Activated naive CD4-positive, alpha-beta T cell treated with anti-CD3 and anti-CD28 coated beads, Interleukin-2, amount 50 U/mL, for 16 hours (primary cell): ENCODE results near the gene HSPA1A.
"Not testable (repeated sequence)": the region's sequence is repeated elsewhere in the genome, so short reads cannot be mapped to it uniquely, and the experiment has no call there.

ENCODE experiments used
- DNase-seq: peaks from one replicate; pipeline ENCODE4 v3.0.0-alpha.2; 2020

The HSPA1A gene

GRCh38 chr6:31781244-31782125, 33.9 kb upstream of the HSPA1A start:
- DNase-seq = no peak

DNA sequence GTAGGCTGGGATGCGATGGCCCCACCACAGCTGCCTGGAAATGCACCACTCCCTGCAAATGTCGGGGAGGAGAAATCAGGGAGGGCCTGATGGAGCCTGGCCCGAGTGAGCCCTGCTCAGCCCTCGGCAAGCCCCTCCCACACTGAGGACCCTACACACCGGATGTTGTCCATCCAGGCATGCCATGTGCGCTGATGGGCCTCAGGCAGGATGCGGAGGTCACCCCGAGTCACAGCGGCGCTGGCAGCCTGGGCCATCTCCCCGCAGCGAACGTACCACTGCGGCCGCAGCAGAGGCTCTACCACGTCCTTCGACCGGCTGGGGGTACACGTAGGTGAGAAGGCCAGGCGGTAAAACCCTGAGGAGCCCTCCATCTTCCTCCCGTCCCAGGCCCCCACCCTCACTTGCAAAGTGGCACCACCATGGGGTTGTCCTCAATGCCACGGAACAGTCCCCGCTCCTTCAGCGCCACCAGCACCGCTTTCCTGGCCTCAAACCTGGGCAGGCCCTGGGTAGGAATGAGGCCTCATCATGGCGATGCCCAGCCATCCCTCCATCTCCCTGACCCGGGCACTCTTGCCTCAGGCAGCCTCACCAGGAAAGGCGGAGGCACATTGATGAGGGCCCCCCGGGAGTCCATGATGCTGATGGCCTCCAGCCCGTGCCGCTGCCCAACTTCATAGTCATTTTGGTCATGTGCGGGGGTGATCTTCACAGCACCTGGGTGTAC, 33.1 kb upstream of the HSPA1A start:
- no peak for DNase-seq

DNA sequence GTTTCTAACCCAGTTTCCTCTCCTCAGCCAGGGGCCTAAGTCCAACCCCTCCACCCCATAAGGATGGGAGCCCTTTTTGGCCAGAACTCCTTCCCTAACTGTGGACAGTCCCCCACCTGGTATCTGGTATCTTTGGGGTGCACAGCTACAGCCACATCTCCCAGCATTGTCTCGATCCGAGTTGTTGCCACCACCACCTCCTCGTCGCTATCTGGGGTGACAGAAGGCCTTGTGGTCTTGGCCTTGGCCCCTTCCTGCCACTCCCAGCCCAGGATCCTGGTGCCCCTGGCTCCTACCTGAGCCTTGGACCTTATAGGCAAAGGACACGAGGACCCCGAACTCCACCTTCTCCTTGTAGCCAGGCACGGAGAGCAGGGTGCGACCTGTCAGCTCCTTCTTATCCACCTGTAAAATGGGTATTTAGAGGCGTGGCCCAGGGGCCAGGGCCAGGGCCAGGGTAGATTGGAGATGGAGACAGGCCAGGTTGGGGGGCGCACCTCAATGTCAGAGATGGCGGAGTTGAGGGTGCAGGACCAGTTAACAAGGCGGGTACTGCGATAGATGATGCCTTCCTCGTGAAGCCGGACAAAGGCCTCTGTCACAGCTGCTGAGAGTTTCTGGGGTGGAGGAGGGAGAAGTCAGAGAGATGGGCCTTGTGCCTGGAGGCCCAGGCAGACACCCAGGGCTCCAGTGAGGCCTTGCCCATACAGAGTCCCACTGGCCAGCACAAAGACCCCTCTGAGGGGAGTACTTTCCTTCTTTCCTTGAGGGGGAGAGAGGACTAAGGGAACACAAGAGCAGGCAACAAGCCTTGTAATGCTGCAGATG, 31.0 kb upstream of the HSPA1A start:
- no peak for DNase-seq

- DNase-seq = no peak
Measured at GRCh38 chr6:31785475-31785874, 29.9 kb upstream of the HSPA1A start.

DNA sequence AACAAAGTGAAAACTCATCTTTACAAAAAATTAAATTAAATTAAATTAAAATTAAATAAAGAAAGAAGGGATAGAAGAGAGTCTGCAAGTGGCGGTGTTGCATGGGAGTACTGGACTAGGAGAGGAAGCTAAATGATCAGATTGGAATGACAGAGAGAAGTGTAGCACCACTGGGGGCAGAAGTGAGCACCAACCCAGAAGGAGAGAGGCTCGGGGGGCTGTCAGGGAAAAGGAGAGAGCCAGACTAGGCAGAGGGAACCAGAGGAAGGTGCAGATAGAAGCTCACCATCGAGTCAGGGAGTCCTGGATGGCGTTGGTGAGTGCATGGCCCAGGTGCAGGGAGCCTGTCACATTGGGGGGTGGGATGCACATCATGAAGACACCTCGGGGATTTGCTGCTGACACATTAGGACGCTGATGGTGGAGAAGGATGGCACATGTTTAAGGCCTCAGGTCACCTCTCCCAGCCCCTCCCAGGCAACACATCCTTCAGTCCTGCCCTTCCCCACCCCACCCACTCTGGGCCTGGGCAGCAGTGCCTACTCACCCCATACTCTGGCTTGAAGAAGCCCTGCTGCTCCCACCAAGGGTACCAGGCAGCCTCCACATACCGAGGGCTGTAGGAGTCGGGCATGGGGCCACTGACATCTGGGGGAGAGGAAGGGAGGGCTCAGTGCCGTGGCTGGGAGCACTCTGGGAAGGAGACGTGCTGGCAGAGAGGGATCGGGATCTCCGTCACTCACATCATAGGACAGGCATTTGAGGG, 23.8 kb upstream of the HSPA1A start:
- peak; percentile 39 for DNase-seq

DNA sequence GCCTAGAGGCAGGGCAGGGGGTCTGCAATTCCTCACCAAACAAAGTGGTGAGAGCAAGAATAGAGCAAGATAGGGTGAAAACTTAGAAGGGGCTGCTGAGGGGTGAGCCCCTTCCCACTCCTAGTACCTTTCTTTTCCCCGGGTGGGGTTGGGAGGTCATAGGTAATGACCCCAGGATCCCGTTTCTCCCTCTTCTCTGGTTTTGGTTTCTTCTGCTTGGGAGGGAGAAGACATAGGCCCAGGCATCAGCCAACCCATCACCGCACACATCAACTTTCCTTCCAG, 23.3 kb upstream of the HSPA1A start:
- DNase-seq = no peak

DNA sequence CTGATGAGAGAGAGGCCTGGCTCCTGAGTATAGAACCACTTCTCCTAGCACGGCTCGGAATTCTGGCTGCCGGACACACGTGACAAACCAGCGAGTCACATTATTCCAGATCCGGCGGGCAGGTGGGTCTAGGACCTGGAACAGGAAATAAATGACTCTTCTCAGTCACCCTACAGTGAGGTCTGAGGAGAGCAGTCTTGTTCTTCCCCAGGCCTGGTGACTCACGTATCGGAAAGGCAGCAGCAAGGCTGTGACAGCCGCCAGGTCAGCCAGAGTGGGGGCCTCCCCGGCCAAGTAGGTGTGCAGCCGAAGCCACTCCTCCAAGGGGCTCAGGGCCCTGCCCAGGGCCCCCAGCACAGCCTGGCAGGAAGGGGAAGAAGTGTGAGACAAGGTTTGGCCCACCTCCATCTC, 22.6 kb upstream of the HSPA1A start:
- no peak for DNase-seq

GRCh38 chr6:31793927-31794245, 21.5 kb upstream of the HSPA1A start:
- DNase-seq = not testable (repeated sequence)

GRCh38 chr6:31794294-31794865, 21.0 kb upstream of the HSPA1A start:
- no peak for DNase-seq

DNA sequence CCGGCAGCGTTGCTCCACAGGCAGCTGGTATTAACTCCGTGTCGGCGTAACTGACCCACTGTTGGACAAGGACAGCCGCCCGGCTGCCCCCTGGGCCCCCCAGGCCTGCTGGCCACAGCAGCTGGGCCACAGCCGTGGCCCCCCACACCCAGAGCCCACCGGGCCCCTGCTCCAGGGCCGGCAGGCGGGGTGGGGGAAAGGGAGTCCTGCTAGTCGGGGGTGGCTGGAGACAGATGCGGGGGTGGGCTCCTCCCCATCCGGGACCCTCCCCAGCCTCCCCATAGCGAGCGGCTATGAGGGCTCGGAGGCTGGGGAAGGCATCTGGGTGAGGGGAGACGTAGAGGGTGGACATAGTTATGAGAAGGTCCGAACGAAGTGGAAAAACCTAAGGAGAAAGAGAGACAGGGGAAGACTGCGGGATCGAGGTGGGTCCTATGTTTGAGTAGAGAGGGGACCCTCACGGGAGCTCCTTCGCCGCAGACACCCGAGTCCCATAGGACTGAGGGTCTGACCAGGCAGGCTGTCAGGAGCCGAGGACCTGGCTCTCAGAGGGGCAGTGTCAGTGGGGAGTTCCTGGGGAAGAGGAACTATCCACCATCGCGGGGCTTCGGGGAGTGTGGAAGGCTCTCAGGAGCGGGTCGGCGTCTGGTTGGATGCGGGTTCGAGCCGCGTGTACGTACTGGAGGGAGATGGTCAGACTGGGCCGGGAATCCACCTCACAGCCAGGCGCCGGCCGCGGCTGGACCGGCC, 20.3 kb upstream of the HSPA1A start:
- peak; percentile 24 for DNase-seq

DNA sequence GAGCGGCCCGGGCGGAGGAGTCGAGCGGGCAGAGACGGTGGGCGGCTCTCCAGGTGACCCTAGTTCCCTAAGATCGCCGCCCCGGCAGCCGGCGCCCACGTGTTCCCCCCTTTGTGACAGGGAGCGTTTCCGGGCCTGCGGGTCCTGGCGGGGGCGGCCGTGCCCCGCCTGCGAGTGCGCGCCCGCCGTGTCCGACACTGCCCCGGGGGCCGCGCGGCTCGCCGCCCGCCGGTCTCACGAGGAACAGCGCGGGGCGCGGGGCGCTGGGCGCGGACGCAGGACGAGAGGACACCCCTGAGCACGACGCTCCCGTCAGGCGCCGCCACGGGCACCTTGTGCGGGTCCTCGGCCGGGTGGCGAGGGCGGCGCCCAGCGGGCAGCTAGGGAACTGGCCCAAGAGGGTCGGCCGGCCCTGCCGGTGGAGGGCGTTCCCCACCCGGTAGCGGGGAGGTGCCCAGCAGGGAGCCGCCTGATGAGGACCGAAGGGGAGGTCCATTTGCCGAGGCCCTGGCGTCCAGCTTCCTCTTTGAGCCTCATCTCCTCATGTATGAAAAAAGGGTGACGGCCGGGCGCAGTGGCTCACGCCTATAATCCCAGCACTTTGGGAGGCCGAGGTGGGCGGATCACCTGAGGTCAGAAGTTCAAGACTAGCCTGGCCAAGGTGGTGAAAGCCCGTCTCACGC, 19.6 kb upstream of the HSPA1A start, which contains the start of gene VARS1:
Gene VARS1 (minus strand): TSS at position 137 of the 683 bp plus-strand sequence. CDS start 535 bp downstream, outside the sequence.
- DNase-seq = peak; percentile 84

GRCh38 chr6:31796993-31797385, 18.4 kb upstream of the HSPA1A start:
- DNase-seq = no peak

DNA sequence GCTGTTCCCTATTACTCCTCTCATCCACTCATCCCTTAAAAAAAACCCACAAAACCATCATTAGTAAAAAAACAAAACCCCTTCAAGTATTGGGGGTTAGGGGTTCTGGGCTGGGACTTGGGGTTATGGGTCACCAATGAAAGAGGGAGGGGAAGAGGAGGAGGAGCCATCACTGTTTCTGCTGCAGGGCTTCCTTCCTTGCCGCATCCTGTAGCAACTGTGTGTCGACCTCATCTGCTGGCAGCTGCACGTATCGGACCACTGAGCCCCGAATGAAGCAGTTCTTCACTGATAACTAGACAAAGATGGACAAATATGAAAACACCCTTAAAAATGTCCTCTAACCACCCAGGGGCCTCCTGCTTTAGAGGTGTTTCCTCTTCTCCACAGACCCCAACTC, 17.8 kb upstream of the HSPA1A start:
- no peak for DNase-seq

GRCh38 chr6:31799781-31800180, 15.6 kb upstream of the HSPA1A start:
- no peak for DNase-seq

GRCh38 chr6:31801031-31801927, 14.1 kb upstream of the HSPA1A start:
- not testable (repeated sequence) for DNase-seq

DNA sequence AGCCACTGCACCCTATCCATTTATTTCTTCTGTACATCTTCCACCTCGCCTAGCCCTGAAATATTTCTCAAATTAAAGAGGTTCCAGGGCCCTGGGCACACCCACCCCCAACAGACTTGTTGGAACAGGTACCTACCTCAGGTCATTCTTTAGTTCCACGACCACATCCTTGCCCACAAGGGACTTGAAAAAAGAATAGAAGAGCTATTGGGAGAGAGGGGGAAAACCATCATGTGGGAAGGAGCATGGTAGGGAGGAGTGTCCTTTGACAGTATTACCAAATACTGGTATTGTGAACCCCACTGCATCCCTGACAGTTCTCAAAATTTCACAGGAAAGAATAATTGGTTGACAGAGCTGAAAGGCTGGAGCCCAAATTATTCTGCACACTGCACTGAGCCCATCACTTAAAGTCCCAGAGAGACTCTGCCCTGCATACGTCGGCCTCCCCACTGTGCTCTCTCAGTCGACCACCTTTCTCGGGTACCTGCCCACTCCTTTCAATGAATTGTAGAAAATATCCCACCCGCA, 9.3 kb upstream of the HSPA1A start:
- DNase-seq = no peak

DNA sequence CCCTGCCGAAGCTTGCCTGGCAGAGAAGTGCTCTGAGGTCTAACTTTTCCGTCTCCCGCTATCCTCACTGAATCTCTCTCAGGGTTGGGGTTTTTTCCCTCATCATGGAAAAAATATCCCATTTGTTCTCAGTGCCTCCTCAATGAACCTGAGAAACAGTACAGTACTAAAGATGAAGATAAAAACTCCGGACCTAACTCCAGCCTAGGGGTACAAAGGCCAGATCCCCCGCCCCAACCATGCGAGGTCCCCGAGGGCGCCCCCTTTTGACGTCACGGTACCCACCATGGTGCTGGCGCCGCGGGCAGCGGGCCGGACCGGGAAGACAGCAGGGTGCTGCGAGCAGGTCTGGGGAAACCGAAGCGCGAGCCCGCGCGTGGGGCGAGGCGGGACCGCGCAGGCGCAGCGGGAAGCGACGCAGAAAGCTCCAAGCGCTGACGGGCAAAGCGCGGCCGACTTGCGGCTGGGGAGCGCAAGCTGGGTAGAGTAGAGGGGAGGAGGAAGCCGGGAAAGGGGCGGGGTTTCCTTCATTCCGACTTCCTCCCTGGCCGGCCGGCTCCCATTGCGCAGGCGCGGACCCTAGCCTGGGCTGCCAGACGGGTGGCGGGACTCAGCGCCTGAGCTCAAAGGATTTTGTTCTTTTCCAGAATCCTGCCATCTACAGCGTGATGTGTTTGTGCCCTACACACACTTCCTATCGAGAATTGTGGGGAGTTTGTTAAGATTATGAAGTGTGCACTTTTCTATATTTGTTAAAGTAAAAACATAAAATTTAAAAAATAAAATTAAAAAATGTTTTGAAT, 8.7 kb upstream of the HSPA1A start, which contains the start of gene LSM2:
Gene LSM2 (minus strand): TSS at position 497 of the 803 bp plus-strand sequence. CDS start 209 bp downstream, at position 288.
- peak; percentile 97 for DNase-seq

DNA sequence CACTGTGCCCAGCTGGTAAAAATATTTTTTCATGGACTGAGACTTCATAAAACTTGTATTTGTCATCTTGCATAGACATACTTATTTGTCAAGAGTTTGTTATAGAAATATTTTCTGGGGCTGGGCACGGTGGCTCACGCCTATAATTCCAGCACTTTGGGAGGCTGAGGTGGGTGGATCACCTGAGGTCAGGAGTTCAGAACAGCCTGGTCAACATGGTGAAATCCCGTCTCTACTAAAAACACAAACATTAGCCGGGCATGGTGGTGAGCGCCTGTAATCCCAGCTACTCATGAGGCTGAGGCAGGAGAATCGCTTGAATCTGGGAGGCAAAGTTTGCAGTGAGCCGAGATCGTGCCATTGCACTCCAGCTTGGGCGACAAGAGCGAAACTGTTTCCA, 6.7 kb upstream of the HSPA1A start:
- not testable (repeated sequence) for DNase-seq

- DNase-seq = no peak
Measured at GRCh38 chr6:31811645-31812044, 3.7 kb upstream of the HSPA1A start.
